HepG2 (cell line): ENCODE measurements around the gene SMARCC1. TPM values are rescaled to one million over a fixed set of nuclear protein-coding genes. Genes with fewer than 3 reads are reported as not detected.

Experiments used
- ATAC-seq: fragments of 200-7000 bp; cut with Tn5 transposase; 3 replicates; pipeline ENCODE4 v1.9.1; 2020; ENCODE audit warnings: mild to moderate bottlenecking, moderate library complexity
- BruUV-seq: library from RNA; stranded (reverse); fragments of 400-500 nt; replicated peaks from 2 replicates; lab custom pipeline; 2021; lab: Mats Ljungman, UMichigan
- CTCF ChIA-PET: fragments of 300-600 bp; formaldehyde crosslinking; extraction: SDS; loops from one replicate; lab custom pipeline; 2021; ENCODE audit warnings: low total read pairs, inconsistent platforms, low intra/inter-chr PET ratio; lab: Yijun Ruan, JAX
- POLR2A ChIA-PET: fragments of 350-600 bp; sonication (Branson Sonifier 250); formaldehyde crosslinking; loops from one replicate; lab custom pipeline; 2020; ENCODE audit warnings: antibody characterized with exemption, inconsistent platforms; lab: Yijun Ruan, JAX
- DNase-seq: peaks from one replicate; pipeline ENCODE4 v3.0.0-alpha.2; 2015; ENCODE audit warnings: low spot score
- FAIRE-seq: peaks from 3 replicates; lab custom pipeline; 2011; peaks lifted over from hg19 to GRCh38; lab: Jason Lieb, UNC
- H2AFZ ChIP-seq: one replicate; pipeline ENCODE4 v1.6.1; 2011; ENCODE audit warnings: low read length, inconsistent platforms
- H3K27ac ChIP-seq: fragments of 300-600 bp; 3 replicates; pipeline ENCODE4 v1.8.0; 2011; ENCODE audit warnings: mixed run types, mild to moderate bottlenecking, mixed read lengths, low read length, inconsistent platforms; ENCODE audit not compliant: insufficient read depth; ENCODE audit errors: extremely low read length
- H3K27me3 ChIP-seq, 2 experiments: fragments of 200-600 bp in 1 of 2; 2 replicates in 1 of 2; 3 replicates in 1 of 2; pipeline versions ENCODE4 v1.6.0 to v1.8.0; 2011; ENCODE audit warnings: low read length in 2 of 2, mild to moderate bottlenecking in 2 of 2, moderate library complexity in 2 of 2, inconsistent platforms in 1 of 2; ENCODE audit not compliant: insufficient read depth in 2 of 2, control insufficient read depth in 1 of 2
- H3K36me3 ChIP-seq, 2 experiments: fragments of 200-600 bp in 1 of 2; replicated peaks in 1 of 2; 2 replicates in 1 of 2; 3 replicates in 1 of 2; pipeline versions ENCODE4 v1.5.1 to v1.8.0; 2011; ENCODE audit warnings: low read length in 2 of 2, inconsistent platforms in 1 of 2; ENCODE audit not compliant: insufficient read depth in 2 of 2, control insufficient read depth in 1 of 2
- H3K4me1 ChIP-seq: 2 replicates; pipeline ENCODE4 v1.5.1; 2012; ENCODE audit warnings: low read length, inconsistent platforms; ENCODE audit not compliant: insufficient read depth
- H3K4me2 ChIP-seq: 2 replicates; pipeline ENCODE4 v1.6.0; 2011; ENCODE audit warnings: low read depth, low read length, inconsistent platforms
- H3K4me3 ChIP-seq, 3 experiments: fragments of 200-600 bp in 1 of 3; sonication (generic), shearing (Covaris generic) in 1 of 3; replicated peaks in 1 of 3; 2 replicates each; pipeline ENCODE4 v1.5.1; 2011 to 2016; ENCODE audit warnings: low read length in 3 of 3, inconsistent platforms in 2 of 3, low read depth in 2 of 3, mild to moderate bottlenecking in 2 of 3, control low read depth in 1 of 3, mixed read lengths in 1 of 3; ENCODE audit not compliant: insufficient read depth in 1 of 3
- H3K79me2 ChIP-seq: one replicate; pipeline ENCODE4 v1.6.1; 2011; ENCODE audit warnings: low read length, inconsistent platforms; ENCODE audit not compliant: insufficient read depth
- H3K9ac ChIP-seq: 2 replicates; pipeline ENCODE4 v1.6.0; 2011; ENCODE audit warnings: mild to moderate bottlenecking, low read depth, low read length, inconsistent platforms; ENCODE audit not compliant: insufficient read depth
- H3K9me3 ChIP-seq: 2 replicates; pipeline ENCODE4 v1.5.1; 2012; ENCODE audit warnings: mild to moderate bottlenecking, low read length
- H4K20me1 ChIP-seq: 2 replicates; pipeline ENCODE4 v1.6.0; 2011; ENCODE audit warnings: inconsistent platforms, mild to moderate bottlenecking, low read length, moderate library complexity; ENCODE audit not compliant: insufficient read depth
- ASH2L ChIP-seq: fragments of 300-600, 200-600 bp; sonication (generic); IDR thresholded peaks from 2 replicates; pipeline ENCODE4 v1.7.0; 2017; ENCODE audit warnings: low read depth, mild to moderate bottlenecking, moderate library complexity, mixed read lengths, low read length; ENCODE audit not compliant: insufficient read length
- GMEB1 ChIP-seq: sonication (generic); formaldehyde crosslinking; IDR thresholded peaks from 2 replicates; pipeline ENCODE4 v1.5.1; 2020; ENCODE audit warnings: missing genetic modification reagents, mild to moderate bottlenecking, borderline replicate concordance
- HDAC6 ChIP-seq: fragments of 200-600 bp; sonication (generic); IDR thresholded peaks from 2 replicates; pipeline ENCODE4 v1.7.0; 2017; ENCODE audit warnings: mild to moderate bottlenecking, antibody characterized with exemption, low read length, low read depth
- KDM5A ChIP-seq: fragments of 200-600 bp; sonication (generic); IDR thresholded peaks from 2 replicates; pipeline ENCODE4 v1.7.0; 2018; ENCODE audit warnings: antibody characterized with exemption, mild to moderate bottlenecking, low read length, borderline replicate concordance
- NR2F1 ChIP-seq, 2 experiments: fragments of 450-650 bp in 1 of 2; formaldehyde crosslinking in 1 of 2; IDR thresholded peaks; 2 replicates each; pipeline versions ENCODE4 v1.5.0 to v1.6.1; 2016 to 2020; ENCODE audit warnings: mild to moderate bottlenecking in 1 of 2, missing compliant biosample characterization in 1 of 2, missing genetic modification reagents in 1 of 2, moderate library complexity in 1 of 2
- NR2F6 ChIP-seq, 2 experiments: IDR thresholded peaks; 2 replicates each; pipeline ENCODE4 v1.6.1; 2016; ENCODE audit warnings: antibody characterized with exemption in 1 of 2, mild to moderate bottlenecking in 1 of 2
- SP1 ChIP-seq, 2 experiments: fragments of 450-650 bp in 1 of 2; sonication (generic) in 1 of 2; formaldehyde crosslinking in 1 of 2; IDR thresholded peaks; 2 replicates each; pipeline versions ENCODE4 v1.4.0 to v1.6.1; 2016 to 2020; ENCODE audit warnings: missing genetic modification reagents in 1 of 2
- ZNF430 ChIP-seq: sonication (generic); formaldehyde crosslinking; IDR thresholded peaks from 2 replicates; pipeline ENCODE4 v1.9.0; 2021; ENCODE audit warnings: mild to moderate bottlenecking, missing genetic modification reagents
- ZNF614 ChIP-seq: IDR thresholded peaks from 2 replicates; pipeline ENCODE4 v1.6.1; 2018; ENCODE audit warnings: missing biosample characterization, missing genetic modification reagents, inconsistent platforms, borderline replicate concordance
- ZNF619 ChIP-seq: sonication (generic); formaldehyde crosslinking; IDR thresholded peaks from 2 replicates; pipeline ENCODE4 v1.4.0; 2020; ENCODE audit warnings: mild to moderate bottlenecking, missing genetic modification reagents
- WGBS: methylation state at CpG from one replicate; pipeline ENCODE4 v1.1.6; 2017; ENCODE audit warnings: low lambda C conversion rate; 5-methylcytosine and 5-hydroxymethylcytosine counted together
- in situ Hi-C: cut with HindIII; loops from 2 replicates; pipeline ENCODE4 v1.10.0; 2017; ENCODE audit warnings: low pct_unique_long_range_greater_than_20kb; ENCODE audit not compliant: extremely low pct_ligation_motif_present
- intact Hi-C: fragments of 100-400 bp; cut with micrococcal nuclease; formaldehyde crosslinking; loops from one replicate; pipeline ENCODE4 v1.10.0; 2022; ENCODE audit not compliant: unreplicated experiment
- polyA plus RNA-seq, 8 experiments: library from polyadenylated mRNA; depleted of rRNA in 3 of 8; stranded (reverse) in 7 of 8; unstranded in 1 of 8; fragments of >200 nt; fragmentation: Illumina TruSeq in 4 of 8; extraction: Trizol in 4 of 8; gene quantifications; 2 replicates each; pipeline versions ENCODE4 v1.2.1 to v1.2.3, GENCODE V29; 2011 to 2016; ENCODE audit warnings: low read depth in 4 of 8, missing spikeins in 1 of 8, mixed read lengths in 1 of 8; ENCODE audit not compliant: insufficient read depth in 1 of 8
- total RNA-seq, 5 experiments: library from RNA; depleted of rRNA; stranded (reverse); fragments of >200 nt; fragmentation: Illumina TruSeq; extraction: Trizol; gene quantifications; 2 replicates each; pipeline ENCODE4 v1.2.3, GENCODE V29; 2016; ENCODE audit warnings: low read depth in 1 of 5
- TF ChIP-seq, protein P1 (sequence below): IDR thresholded peaks from 2 replicates; pipeline ENCODE4 v1.6.1; 2016; ENCODE audit warnings: low read depth, borderline replicate concordance
- TF ChIP-seq, protein P2 (sequence below): sonication (generic); formaldehyde crosslinking; IDR thresholded peaks from 2 replicates; pipeline ENCODE4 v1.4.0; 2020; ENCODE audit warnings: mild to moderate bottlenecking, missing genetic modification reagents
- TF ChIP-seq, protein P3 (sequence below): sonication (generic); formaldehyde crosslinking; IDR thresholded peaks from 2 replicates; pipeline ENCODE4 v1.8.0; 2022; ENCODE audit warnings: mild to moderate bottlenecking, missing genetic modification reagents

The SMARCC1 gene
- total and polyA plus RNA-seq, 2 of the 13 experiments (the other 11 are each of a cell fraction or from before 2014, with no cell fraction given) = 47.9 to 58.4 TPM

GRCh38 chr3:47762233-47762632 is 19.5 kb downstream of the SMARCC1 start (continued):
- TF ChIP-seq HDAC6 = no peak

- Histone ChIP-seq H3K4me2 (no peak overlapping the region), H3K9me3 (no peaks in the 10 kb centered on the region), H3K4me1 (peaks cover 19% of the 10 kb centered on the region), H4K20me1 (peaks cover 12% of the 10 kb centered on the region; the same call in 1 of the 2 replicates), H3K36me3 (peaks cover 10 to 63% of the 10 kb centered on the region in 2 experiments), H3K27ac (no peak overlapping the region), H3K9ac (no peak overlapping the region), H3K79me2 (peaks cover 70% of the 10 kb centered on the region), H2AFZ (no peak overlapping the region), H3K27me3 (no peaks in the 10 kb centered on the region), H3K4me3 (no peak overlapping the region)
- ATAC-seq (peak; percentile 31; the same call in 2 of the 3 replicates), DNase-seq (no peak), FAIRE-seq (no peak)
- in situ Hi-C loops (no loop called here), intact Hi-C loops (no loop called here)
- ChIA-PET CTCF (no interaction called here), POLR2A (no interaction called here)
- TSS peak; percentile 35 for BruUV-seq
- WGBS = 92% methylated on average over 4 of the region's 4 CpGs
- TF ChIP-seq ZNF430 (CRISPR knock-in tag) (no peak), ZNF619 (CRISPR knock-in tag) (no peak), SP1 (IDR thresholded peaks at IDR 0.05) (no peak), SP1 (CRISPR knock-in tag; IDR thresholded peaks at IDR 0.05) (no peak), KDM5A (no peak), NR2F1 (CRISPR knock-in tag; IDR thresholded peaks at IDR 0.05) (peak; percentile 21 to 38; a peak in 1 of 4 replicates), ASH2L (no peak), NR2F6 (IDR thresholded peaks at IDR 0.05) (0 out of 2 replicates have a peak, but pooled peaks have one; percentile 23), NR2F6 (CRISPR knock-in tag; IDR thresholded peaks at IDR 0.05) (peak; percentile 51; the same call in 1 of the 2 replicates), GMEB1 (CRISPR knock-in tag) (no peak), ZNF614 (CRISPR knock-in tag) (no peak)
- TF ChIP-seq, protein P1, sequence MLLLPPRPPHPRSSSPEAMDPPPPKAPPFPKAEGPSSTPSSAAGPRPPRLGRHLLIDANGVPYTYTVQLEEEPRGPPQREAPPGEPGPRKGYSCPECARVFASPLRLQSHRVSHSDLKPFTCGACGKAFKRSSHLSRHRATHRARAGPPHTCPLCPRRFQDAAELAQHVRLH = no peak
- TF ChIP-seq, protein P2, sequence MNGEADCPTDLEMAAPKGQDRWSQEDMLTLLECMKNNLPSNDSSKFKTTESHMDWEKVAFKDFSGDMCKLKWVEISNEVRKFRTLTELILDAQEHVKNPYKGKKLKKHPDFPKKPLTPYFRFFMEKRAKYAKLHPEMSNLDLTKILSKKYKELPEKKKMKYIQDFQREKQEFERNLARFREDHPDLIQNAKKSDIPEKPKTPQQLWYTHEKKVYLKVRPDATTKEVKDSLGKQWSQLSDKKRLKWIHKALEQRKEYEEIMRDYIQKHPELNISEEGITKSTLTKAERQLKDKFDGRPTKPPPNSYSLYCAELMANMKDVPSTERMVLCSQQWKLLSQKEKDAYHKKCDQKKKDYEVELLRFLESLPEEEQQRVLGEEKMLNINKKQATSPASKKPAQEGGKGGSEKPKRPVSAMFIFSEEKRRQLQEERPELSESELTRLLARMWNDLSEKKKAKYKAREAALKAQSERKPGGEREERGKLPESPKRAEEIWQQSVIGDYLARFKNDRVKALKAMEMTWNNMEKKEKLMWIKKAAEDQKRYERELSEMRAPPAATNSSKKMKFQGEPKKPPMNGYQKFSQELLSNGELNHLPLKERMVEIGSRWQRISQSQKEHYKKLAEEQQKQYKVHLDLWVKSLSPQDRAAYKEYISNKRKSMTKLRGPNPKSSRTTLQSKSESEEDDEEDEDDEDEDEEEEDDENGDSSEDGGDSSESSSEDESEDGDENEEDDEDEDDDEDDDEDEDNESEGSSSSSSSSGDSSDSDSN (CRISPR knock-in tag) = no peak
- TF ChIP-seq, protein P3, sequence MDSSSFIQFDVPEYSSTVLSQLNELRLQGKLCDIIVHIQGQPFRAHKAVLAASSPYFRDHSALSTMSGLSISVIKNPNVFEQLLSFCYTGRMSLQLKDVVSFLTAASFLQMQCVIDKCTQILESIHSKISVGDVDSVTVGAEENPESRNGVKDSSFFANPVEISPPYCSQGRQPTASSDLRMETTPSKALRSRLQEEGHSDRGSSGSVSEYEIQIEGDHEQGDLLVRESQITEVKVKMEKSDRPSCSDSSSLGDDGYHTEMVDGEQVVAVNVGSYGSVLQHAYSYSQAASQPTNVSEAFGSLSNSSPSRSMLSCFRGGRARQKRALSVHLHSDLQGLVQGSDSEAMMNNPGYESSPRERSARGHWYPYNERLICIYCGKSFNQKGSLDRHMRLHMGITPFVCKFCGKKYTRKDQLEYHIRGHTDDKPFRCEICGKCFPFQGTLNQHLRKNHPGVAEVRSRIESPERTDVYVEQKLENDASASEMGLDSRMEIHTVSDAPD (CRISPR knock-in tag) = no peak
Measured at GRCh38 chr3:47761046-47761445, 20.6 kb downstream of the SMARCC1 start.
